Loucy (cell line): ENCODE data around the gene IL16.

Experiments
- H2AFZ ChIP-seq: fragments of 200-600 bp; sonication (generic); 2 replicates; pipeline ENCODE4 v1.6.0; 2016; ENCODE audit warnings: antibody characterized with exemption, mild to moderate bottlenecking, low read length, moderate library complexity
- H3F3A ChIP-seq: fragments of 200-600 bp; 2 replicates; pipeline ENCODE4 v1.6.0; 2016; ENCODE audit warnings: antibody characterized with exemption, low read depth, mild to moderate bottlenecking
- H3K27me3 ChIP-seq: fragments of 200-600 bp; sonication (generic); 2 replicates; pipeline ENCODE4 v1.6.1; 2014; ENCODE audit warnings: low read length, mild to moderate bottlenecking; ENCODE audit not compliant: insufficient read depth, poor library complexity, severe bottlenecking
- H3K36me3 ChIP-seq: fragments of 200-600 bp; sonication (generic); 2 replicates; pipeline ENCODE4 v1.6.1; 2016; ENCODE audit warnings: low read length; ENCODE audit not compliant: insufficient read depth
- H3K4me1 ChIP-seq: fragments of 200-600 bp; sonication (generic); 2 replicates; pipeline ENCODE4 v1.5.1; 2014; ENCODE audit warnings: low read length, mild to moderate bottlenecking; ENCODE audit not compliant: insufficient read depth, poor library complexity, severe bottlenecking
- H3K4me2 ChIP-seq: fragments of 200-600 bp; sonication (generic); 2 replicates; pipeline ENCODE4 v1.6.0; 2014; ENCODE audit warnings: antibody characterized with exemption, low read length, low read depth, mild to moderate bottlenecking; ENCODE audit not compliant: poor library complexity, severe bottlenecking
- H3K4me3 ChIP-seq: fragments of 200-600 bp; sonication (generic); 2 replicates; pipeline ENCODE4 v1.5.1; 2014; ENCODE audit warnings: low read length, mild to moderate bottlenecking, mixed read lengths; ENCODE audit not compliant: poor library complexity, severe bottlenecking
- H3K79me2 ChIP-seq: fragments of 200-600 bp; sonication (generic); 2 replicates; pipeline ENCODE4 v1.6.1; 2014; ENCODE audit warnings: low read length; ENCODE audit not compliant: insufficient read depth
- H3K9ac ChIP-seq: fragments of 200-600 bp; sonication (generic); 2 replicates; pipeline ENCODE4 v1.6.0; 2014; ENCODE audit warnings: mild to moderate bottlenecking, low read depth, low read length, moderate library complexity; ENCODE audit not compliant: poor library complexity, severe bottlenecking
- H3K9me2 ChIP-seq: fragments of 200-600 bp; sonication (generic); replicated peaks from 2 replicates; pipeline ENCODE4 v1.6.1; 2016; ENCODE audit warnings: low read depth, low read length, mixed read lengths
- H3K9me3 ChIP-seq: fragments of 200-600 bp; sonication (generic); 2 replicates; pipeline ENCODE4 v1.6.1; 2014; ENCODE audit warnings: mild to moderate bottlenecking, antibody characterized with exemption, low read length, low read depth; ENCODE audit not compliant: insufficient read depth
- H4K20me1 ChIP-seq: fragments of 200-600 bp; sonication (generic); 2 replicates; pipeline ENCODE4 v1.6.0; 2014; ENCODE audit warnings: antibody characterized with exemption, low read length, mild to moderate bottlenecking; ENCODE audit not compliant: insufficient read depth, poor library complexity, severe bottlenecking
- CTCF ChIP-seq: fragments of 200-600 bp; sonication (generic); conservative IDR thresholded peaks from 2 replicates; pipeline ENCODE4 v1.5.1; 2014; ENCODE audit warnings: mild to moderate bottlenecking, antibody characterized with exemption, low read length
- EZH2phosphoT487 ChIP-seq: fragments of 200-600 bp; IDR thresholded peaks from 2 replicates; pipeline ENCODE4 v1.6.1; 2018; ENCODE audit warnings: antibody characterized with exemption, mild to moderate bottlenecking, moderate library complexity, borderline replicate concordance

The IL16 gene

DNA sequence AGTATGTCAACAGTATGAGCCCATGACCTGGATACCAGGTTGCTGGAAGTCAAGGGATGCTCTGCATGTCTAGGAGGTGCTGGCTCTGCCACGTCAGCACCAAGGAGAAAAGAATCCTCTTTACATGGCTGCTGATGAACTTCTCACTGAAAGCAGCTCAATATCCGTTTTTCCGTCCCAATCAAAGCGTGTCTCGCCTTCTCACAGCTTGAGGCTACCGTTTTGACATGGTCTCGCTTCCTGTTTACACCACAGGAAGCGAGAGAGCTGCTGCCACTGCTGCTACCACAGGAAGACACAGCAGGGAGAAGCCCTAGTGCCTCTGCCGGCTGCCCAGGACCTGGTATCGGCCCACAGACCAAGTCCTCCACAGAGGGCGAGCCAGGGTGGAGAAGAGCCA lies 100.0 kb downstream of the IL16 start:
- Histone ChIP-seq H3K9me3 (no peaks in the 10 kb centered on the region), H3K4me2 (peak overlapping the region; percentile 92), H3K9me2 (no peaks in the 10 kb centered on the region), H3K36me3 (peaks cover 6% of the 10 kb centered on the region; the same call in 1 of the 2 replicates), H3F3A (peaks cover 14% of the 10 kb centered on the region), H3K4me1 (peaks cover 88% of the 10 kb centered on the region), H3K27me3 (no peaks in the 10 kb centered on the region), H4K20me1 (peaks cover 24% of the 10 kb centered on the region), H3K79me2 (peaks cover 68% of the 10 kb centered on the region), H3K4me3 (peak overlapping the region; percentile 80), H3K9ac (peak overlapping the region; percentile 84), H2AFZ (no peak overlapping the region)
- no peak; the same call in 1 of the 2 replicates for TF ChIP-seq CTCF
- no peak for TF ChIP-seq EZH2phosphoT487

DNA sequence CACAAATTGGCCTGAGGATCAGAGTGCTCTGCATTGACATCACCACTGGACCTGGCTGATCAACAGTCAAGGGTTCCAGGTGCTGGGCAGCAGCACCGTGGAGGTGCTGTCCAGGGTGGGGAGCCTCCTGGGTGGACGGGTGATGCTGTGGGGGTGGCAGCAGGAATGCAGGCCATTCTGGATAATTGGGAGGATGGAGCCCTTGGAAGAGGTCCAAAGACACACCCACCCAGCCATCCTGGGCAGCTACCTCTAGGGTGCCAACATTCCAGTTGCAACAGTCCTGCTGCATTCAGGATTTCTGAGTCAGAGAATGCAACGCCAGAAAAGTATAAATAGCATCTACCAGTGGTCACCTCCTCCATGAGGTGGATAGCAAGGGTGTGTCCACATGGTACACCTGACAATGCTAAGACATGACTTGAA lies 100.5 kb downstream of the IL16 start:
- Histone ChIP-seq H3K9me3 (no peaks in the 10 kb centered on the region), H3K4me1 (peaks cover 88% of the 10 kb centered on the region), H3K9ac (peak overlapping the region; percentile 84), H4K20me1 (peaks cover 29% of the 10 kb centered on the region), H3F3A (peaks cover 14% of the 10 kb centered on the region), H3K4me3 (peak overlapping the region; percentile 80), H3K79me2 (peaks cover 73% of the 10 kb centered on the region), H3K9me2 (no peaks in the 10 kb centered on the region), H2AFZ (no peak overlapping the region), H3K36me3 (peaks cover 11% of the 10 kb centered on the region; the same call in 1 of the 2 replicates), H3K4me2 (peak overlapping the region; percentile 92), H3K27me3 (no peaks in the 10 kb centered on the region)
- TF ChIP-seq EZH2phosphoT487 (no peak), CTCF (no peak; the same call in 1 of the 2 replicates)

DNA sequence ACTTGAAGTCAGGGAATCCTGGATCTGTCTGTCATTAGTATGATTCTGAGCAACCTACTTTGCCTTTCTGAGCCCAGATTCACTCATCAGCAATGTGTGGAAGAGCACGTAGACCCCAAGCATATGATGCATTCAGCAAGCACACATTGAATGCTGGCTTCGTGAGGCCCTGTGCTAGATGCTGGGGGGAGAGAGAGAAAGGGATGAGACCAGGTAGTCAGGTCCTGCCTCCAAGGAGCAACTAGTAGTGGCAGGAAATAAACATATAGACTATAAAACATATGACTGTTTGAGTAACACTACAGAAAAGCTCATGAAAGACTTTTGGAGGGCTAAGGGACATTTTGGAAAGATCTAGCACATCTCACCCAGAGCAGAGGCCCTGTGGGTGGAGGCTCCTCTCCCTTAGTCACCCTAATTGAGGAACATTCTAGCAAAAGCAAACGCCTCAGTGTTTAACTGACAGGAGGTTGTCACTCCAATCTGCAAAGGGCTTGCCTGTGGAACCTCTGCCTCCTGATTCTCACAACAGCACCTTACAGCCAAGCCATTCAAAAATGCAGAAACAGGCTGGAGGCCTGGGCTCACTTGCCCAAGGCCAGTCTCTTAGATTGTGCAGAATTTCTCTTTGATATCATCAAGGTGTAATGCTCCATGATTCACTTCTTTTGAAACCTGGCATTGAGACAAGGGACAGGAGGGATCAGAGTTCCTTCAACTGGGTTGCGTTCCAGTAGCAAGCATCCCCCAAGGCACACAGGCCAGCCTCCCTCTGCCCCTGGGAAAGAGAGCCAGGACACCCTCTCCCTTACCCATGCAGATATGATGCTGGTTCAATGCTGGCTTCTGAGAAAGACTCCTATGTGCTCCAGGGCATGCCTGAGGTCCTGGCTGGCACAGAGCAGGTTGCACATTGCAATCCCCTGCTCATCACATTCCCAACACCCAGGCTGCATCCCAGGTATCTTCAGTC lies 101.2 kb downstream of the IL16 start:
- Histone ChIP-seq H3K4me3 (peak overlapping the region; percentile 80), H2AFZ (no peak overlapping the region), H4K20me1 (peaks cover 36% of the 10 kb centered on the region), H3K9me2 (no peaks in the 10 kb centered on the region), H3K4me2 (peak overlapping the region; percentile 92), H3K4me1 (peaks cover 88% of the 10 kb centered on the region), H3K36me3 (peaks cover 18% of the 10 kb centered on the region; the same call in 1 of the 2 replicates), H3K9me3 (no peaks in the 10 kb centered on the region), H3F3A (peaks cover 14% of the 10 kb centered on the region), H3K27me3 (no peaks in the 10 kb centered on the region), H3K9ac (peak overlapping the region; percentile 84), H3K79me2 (peaks cover 81% of the 10 kb centered on the region)
- TF ChIP-seq EZH2phosphoT487 (no peak), CTCF (no peak)
